ENCODE data around the gene PRPF19.

PRPF19 gene

DNA sequence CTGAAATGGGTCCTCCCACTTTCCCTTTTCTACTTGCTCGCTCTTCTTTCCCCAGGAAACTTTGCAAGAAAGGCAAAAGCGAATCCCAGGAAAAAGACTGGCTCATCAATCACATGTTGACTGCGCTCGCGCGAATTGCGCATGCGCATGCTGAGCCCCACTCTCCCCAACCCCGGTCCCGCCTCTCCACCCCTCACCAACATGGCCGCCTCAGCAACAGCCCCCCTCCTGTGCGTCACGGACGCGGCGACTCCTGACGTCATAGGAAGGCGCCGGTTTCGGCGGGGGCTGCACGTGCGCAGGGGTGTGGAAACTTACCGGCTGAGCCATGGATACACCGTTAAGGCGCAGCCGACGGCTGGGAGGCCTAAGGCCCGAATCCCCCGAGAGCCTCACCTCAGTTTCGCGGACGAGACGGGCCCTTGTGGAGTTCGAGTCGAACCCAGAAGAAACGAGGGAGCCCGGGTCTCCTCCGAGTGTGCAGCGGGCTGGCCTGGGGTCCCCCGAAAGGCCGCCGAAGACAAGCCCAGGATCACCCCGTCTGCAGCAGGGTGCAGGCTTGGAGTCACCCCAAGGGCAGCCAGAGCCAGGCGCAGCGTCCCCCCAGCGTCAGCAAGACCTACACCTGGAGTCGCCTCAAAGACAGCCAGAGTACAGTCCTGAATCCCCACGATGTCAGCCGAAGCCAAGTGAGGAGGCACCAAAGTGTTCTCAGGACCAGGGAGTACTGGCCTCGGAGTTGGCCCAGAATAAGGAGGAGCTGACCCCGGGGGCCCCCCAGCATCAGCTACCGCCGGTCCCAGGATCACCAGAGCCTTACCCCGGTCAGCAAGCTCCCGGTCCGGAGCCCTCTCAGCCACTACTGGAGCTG, 64.4 kb downstream of the PRPF19 start, which contains the start of gene CCDC86:
TSS of gene CCDC86 (plus strand) at position 317 of the 871 bp plus-strand sequence. CDS start at position 329, 12 bp downstream.
- peak; percentile 98 for DNase-seq (ENCODE audit: low read depth)

All from stimulated activated CD4-positive, alpha-beta T cell treated with anti-CD3 and anti-CD28 coated beads, Interleukin-2, amount 100 ng/mL, for 4 hours (primary cell).